ENCODE data around the gene DOCK9.

The DOCK9 gene

GRCh38 chr13:98975822-98976261 is 2.0 kb downstream of the DOCK9 start:
- peak in 2 of 56 donors; percentile 18 to 19 for DNase-seq

- DNase-seq, result no peak
Measured at GRCh38 chr13:98974053-98974452, 3.8 kb downstream of the DOCK9 start.

- DNase-seq, result no peak
Measured at GRCh38 chr13:98972627-98973026, 5.2 kb downstream of the DOCK9 start.

- DNase-seq, result no peak
Measured at GRCh38 chr13:98972059-98972458, 5.8 kb downstream of the DOCK9 start.

GRCh38 chr13:98970330-98970729 is 7.5 kb downstream of the DOCK9 start:
- DNase-seq, result no peak

- no peak for DNase-seq
Measured at GRCh38 chr13:98967491-98967890, 10.4 kb downstream of the DOCK9 start.

GRCh38 chr13:98966019-98966418 is 11.8 kb downstream of the DOCK9 start:
- peak in 4 of 56 donors; percentile 17 to 30 (median 23) for DNase-seq

- DNase-seq, result no peak
Measured at GRCh38 chr13:98965325-98965724, 12.5 kb downstream of the DOCK9 start.

- DNase-seq, result no peak
Measured at GRCh38 chr13:98963917-98964316, 13.9 kb downstream of the DOCK9 start.

GRCh38 chr13:98962901-98963590 is 14.8 kb downstream of the DOCK9 start:
- DNase-seq, result no peak

GRCh38 chr13:98961503-98962105 is 16.3 kb downstream of the DOCK9 start:
- no peak for DNase-seq

GRCh38 chr13:98960606-98961502 is 17.0 kb downstream of the DOCK9 start:
- DNase-seq, result no peak

- DNase-seq, result peak in 13 of 56 donors; percentile 17 to 36 (median 28)
Measured at GRCh38 chr13:98959786-98960605, 17.9 kb downstream of the DOCK9 start.

- no peak for DNase-seq
Measured at GRCh38 chr13:98959291-98959690, 18.6 kb downstream of the DOCK9 start.

GRCh38 chr13:98958443-98958794 is 19.4 kb downstream of the DOCK9 start:
- no peak for DNase-seq

GRCh38 chr13:98957731-98958442 is 20.0 kb downstream of the DOCK9 start:
- peak in 1 of 56 donors; percentile 42 for DNase-seq

GRCh38 chr13:98955336-98955735 is 22.5 kb downstream of the DOCK9 start:
- no peak for DNase-seq

- DNase-seq, result no peak
Measured at GRCh38 chr13:98954313-98954712, 23.6 kb downstream of the DOCK9 start.

- no peak for DNase-seq
Measured at GRCh38 chr13:98951266-98951665, 26.6 kb downstream of the DOCK9 start.

GRCh38 chr13:98950705-98951104 is 27.2 kb downstream of the DOCK9 start:
- no peak for DNase-seq

- no peak for DNase-seq
Measured at GRCh38 chr13:98947925-98948324, 29.9 kb downstream of the DOCK9 start.
